HG03575 (cell line): ENCODE results near the gene IRF3.

Experiments
- ATAC-seq: cut with Tn5 transposase; IDR thresholded peaks from one replicate; pipeline ENCODE4 v1.9.1; 2021; ENCODE audit not compliant: unreplicated experiment, insufficient number of reproducible peaks, low FRiP score; ENCODE audit errors: extremely low read depth

The IRF3 gene

DNA sequence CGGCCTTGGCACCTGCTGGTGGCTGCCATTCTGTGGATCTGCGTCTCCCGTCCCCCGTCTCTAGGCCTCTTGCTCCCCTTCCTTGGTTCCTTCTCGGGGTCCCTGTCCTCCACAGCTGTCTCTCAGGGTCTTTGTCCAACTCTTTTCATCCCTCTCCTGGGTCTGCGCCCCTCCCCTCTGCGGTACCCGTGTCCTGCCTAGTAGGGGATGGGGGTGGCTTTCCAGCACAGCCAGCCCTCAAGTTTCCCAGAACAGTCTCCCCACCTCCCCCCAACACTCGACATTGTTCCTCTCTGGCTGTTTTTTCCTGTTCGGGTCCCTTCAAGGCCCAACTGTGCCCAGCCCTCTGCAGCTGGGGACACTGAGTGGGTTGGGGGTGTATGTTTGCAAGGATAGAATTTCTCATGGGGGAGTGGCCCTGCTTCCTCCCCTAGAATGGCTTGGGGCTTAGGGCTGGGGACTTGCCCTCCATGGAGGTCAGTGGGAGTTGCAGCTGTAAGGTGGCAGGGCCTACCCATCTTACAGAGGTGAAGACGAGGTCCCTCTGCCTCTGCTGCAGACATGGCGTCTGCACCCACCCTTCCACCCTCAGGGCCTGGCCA, 23.0 kb upstream of the IRF3 start:
- ATAC-seq, result no peak

DNA sequence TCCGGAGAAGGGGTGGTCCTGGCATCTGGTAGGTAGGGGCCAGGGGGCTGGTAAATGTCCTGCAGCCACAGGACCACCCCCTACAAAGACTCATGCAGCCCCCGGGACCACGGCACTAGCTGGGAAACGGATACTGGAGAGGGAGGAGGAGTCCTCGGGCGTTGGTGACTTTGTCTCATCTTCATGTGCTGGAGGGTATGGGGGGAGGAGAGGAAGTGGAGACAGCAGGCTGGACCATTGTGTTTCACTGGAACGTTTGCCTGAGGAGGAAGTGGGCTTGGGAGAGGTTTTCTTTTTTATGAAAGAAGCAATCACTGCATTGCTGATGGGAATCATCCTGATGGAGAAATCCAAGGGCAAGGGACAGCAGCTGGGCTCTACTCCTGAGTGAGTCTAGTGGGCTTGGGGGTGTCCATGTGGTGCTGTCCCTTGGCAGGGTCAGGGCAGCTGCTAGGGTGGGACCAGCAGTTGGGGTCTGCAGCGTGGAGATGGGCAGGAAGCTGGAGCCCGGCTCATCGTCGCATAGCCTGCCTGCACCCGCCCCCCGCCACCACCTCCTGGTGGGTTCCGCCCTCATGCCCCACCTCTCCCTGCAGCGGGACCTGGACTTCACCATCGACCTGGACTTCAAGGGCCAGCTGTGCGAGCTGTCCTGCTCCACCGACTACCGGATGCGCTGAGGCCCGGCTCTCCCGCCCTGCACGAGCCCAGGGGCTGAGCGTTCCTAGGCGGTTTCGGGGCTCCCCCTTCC, 22.1 kb upstream of the IRF3 start:
- no peak for ATAC-seq

DNA sequence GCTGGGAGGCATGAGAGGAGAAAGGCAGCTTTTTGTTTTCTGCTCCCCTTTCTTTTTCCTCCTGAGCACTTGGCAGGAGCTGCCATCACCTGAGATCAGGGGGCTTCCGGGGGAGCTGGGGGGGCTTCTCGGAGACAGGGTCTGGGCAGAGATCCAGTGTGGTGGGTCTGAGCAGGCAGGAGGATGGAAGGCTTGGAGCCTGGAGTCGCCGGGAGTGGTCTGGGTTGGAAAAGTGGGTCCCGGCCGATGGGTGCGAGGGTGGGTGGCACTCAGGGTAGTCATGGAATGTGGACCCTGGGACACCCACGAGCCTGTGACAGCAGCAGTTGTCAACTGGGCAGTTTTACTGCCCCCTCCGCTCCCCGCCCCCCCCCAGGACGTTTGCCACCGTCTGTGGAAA, 21.5 kb upstream of the IRF3 start:
- no peak for ATAC-seq

DNA sequence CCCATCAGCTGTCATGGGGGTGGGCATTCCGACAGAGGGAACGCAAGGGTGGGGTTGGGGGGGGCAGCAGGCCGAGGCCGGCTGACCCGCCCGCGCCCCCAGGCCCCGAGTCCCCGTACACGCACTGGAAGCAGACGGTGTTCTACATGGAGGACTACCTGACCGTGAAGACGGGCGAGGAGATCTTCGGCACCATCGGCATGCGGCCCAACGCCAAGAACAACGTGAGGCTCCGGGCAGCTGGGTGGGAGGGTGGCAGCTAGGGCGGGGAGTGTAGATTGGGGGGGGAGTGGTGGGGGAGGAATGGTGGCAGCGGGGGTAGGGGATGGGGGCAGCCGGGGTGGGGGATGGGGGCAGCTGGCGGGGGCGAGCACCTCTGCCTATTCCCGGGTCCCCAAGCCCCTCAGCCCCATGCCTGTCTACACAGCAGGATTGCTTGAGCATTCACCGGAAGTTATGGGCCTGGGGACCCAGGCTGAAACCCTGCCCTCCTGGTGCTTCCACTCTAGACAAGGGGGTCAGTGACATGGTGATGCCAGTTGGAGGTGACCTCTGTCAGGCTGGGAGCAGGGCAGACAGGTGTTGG, 20.9 kb upstream of the IRF3 start:
- ATAC-seq, result no peak

DNA sequence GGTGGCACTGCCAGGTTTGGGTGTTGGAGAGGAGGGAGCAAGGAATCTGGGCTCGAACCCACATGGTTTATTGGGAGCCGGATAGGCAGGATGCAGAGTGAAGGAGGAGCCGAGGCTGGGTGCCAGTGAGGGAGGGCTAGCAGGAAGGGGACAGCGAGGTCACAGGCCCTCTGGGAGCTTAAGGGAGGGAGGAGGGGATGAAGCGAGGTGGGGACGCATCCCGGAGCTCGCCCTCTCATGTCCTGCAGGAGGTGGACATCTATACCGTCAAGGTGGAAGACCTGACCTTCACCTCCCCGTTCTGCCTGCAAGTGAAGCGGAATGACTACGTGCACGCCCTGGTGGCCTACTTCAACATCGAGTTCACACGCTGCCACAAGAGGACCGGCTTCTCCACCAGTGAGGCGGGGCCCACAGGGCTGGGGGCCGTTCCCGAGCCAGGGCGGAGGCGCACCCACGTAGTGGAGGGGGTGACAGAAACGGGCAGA, 20.2 kb upstream of the IRF3 start:
- ATAC-seq, result no peak

DNA sequence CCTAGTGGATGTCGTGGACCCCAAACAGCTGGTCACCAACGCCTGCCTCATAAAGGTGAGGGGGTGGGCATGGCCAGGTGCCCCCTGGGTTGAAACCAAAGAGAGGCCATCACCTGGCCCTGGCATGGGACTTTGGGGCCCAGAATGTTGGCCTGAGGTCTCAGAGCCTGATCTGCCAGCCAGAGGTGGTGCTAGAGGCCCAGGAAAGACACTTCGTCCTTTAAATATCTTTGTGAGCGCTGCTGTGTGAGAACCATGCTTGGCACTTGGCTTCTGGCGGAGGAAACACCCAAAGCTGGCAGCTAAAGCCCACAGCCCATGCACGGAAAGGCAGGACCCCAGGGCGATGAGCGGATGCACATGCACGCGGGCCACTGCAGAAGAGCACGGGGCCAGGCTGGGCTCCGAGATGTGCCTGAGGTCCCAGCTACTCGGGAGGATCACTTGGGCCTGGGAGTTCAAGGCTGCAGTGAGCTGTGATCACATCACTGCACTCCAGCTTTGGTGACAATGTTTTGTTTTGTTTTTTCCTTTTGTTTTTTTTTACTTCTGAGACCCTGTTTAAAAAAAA, 19.4 kb upstream of the IRF3 start:
- no peak for ATAC-seq

DNA sequence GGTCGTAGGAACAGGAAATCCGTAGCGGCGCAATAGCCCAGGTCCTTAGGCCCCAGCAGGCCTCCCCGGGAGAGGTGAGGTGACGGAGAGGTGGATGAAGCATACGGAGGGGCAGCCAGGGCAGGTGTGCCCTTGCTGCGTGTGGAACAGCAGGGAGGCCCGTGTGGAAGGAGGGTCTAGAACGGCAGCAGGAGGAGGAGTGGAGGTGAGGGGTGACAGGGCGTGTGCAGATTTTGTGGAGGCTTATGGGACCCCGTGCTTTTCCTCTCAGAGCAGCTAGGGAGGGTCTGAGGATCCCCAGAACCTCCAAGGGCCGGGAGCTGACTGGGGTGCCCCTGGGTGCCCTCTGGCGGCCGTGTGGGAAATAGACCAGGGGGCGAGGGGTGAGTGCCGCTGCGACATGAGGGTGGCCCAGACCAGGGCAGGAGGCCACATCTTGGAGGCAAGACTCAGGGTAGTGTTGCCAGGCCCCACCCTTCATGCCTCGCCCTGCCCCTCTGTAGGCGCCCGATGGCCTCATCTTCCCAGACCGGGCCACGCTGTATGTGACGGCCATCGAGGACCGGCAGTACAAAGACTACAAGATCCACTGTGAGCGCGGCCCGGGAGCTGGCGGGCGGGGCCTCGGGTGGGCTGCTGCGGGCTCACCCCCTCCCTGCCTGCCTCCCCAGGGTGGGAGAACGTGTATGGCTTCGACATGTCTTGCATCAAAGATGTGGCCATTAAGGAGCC, 18.8 kb upstream of the IRF3 start:
- ATAC-seq, result no peak

DNA sequence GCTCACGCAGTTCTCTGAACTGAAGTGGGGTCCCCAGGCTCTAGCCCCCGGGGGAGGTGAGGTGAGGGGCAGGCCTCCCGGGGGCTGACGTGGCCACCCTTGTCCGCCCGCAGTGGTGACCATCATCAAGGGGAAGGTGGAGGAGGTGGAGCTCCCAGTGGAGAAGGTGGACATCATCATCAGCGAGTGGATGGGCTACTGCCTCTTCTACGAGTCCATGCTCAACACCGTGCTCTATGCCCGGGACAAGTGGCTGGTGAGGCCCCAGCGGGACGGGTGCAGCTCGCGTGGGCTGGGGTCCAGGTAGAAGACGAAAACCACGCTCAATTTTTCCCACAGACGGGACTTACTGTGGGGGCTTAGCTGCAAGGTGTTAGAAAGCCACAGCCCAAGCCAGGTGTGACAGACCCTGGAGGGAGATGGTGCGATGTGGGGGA, 18.2 kb upstream of the IRF3 start:
- ATAC-seq, result no peak

DNA sequence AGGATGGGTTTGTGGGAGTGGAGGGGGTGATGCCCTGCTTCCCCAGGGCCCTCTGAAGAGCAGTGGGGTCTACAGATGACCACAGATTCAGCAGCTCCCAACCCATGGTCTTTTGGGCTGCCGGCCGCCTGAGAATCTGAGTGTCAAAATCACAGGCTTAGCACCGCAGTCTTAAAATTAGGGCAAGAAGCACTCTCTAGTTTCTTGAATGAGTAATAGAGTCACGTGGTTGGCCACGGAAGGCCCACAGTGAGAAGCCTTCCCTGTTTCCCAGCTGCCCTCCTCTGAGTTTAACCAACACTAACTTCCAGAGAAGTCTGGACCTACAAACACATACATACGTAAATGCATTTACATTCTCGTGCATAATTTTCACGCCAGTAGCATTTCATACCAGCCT, 16.6 kb upstream of the IRF3 start:
- no peak for ATAC-seq

DNA sequence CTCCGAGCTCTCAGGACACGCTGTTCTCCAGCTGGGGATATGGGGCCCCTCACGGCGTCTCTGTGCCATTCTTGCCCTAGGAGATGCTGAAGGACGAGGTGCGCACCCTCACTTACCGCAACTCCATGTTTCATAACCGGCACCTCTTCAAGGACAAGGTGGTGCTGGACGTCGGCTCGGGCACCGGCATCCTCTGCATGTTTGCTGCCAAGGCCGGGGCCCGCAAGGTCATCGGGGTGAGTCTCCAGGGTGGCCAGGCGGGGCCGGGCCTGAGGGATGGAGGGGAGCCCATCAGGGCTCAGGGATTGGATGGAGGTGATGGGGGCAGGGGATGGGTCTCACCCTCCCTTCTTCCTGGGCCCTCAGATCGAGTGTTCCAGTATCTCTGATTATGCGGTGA, 16.2 kb upstream of the IRF3 start:
- no peak for ATAC-seq

DNA sequence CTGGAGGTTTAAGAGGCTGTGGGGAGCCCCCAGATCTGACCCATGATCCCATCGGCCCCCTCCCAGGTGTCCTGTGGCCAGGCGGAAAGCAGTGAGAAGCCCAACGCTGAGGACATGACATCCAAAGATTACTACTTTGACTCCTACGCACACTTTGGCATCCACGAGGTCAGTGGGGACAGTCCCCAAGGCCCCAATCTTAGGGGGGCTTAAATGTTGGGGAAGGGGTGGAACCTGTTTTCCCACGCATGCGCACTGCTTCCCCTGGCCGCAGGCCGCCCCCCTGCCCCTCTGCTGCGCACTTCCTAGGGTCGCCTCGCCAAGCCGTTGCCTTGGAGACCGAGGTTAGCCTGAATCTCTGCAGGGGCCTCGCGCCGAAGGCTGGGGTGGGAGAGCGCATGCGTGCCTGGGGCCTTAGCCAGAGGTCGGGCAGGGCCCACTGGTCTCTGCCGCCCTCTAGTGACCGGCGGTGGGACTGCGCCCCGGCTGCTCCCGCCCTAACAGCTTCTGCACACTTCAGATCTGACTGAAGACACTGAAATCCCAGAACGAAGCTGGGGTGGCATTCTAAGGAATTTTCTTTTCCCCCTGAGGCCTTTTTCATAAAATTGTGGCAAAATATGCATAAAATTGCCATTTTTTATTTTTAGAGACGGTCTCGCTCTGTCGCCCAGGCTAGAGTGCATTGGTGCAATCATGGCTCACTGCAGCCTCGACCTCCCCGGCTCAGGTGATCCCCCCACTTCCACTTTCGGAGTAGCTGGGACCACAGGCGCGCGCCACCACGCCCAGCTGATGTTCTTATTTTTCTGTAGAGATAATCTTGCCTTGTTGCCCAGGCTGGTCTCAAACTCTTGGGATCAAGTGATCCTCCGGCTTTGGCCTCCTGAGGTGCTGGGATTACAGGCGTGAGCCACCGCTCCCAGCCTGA, 15.0 kb upstream of the IRF3 start:
- no peak for ATAC-seq

DNA sequence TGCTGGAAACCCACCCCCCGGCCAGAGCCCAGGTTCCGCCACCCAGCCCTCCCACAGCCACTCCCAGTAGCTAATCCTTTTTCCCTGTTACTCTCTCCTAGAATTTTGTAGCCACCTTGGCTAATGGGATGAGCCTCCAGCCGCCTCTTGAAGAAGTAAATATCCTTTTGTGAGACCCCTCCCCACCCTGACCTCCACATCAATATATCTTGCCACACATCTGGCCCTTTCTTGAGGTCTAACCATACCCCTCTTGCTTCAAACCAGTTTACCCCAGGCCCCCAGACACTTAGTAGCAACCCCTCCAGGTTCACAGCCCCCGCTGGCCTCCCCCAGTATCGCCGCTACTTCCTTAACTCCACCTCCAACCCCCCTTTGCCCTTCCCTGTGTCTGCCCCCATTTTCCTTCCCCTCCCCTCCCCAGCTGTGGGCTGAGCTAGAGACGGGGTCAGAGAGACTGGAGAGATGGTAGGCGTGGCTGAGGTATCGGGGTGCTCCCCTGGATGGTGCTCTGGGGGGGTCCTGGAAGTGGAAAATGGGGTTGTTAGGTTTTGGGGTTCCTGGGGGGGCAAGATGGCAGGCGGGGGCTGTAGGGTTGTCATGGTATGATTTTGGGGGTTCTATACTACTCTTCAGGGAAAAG, 14.2 kb upstream of the IRF3 start:
- no peak for ATAC-seq

DNA sequence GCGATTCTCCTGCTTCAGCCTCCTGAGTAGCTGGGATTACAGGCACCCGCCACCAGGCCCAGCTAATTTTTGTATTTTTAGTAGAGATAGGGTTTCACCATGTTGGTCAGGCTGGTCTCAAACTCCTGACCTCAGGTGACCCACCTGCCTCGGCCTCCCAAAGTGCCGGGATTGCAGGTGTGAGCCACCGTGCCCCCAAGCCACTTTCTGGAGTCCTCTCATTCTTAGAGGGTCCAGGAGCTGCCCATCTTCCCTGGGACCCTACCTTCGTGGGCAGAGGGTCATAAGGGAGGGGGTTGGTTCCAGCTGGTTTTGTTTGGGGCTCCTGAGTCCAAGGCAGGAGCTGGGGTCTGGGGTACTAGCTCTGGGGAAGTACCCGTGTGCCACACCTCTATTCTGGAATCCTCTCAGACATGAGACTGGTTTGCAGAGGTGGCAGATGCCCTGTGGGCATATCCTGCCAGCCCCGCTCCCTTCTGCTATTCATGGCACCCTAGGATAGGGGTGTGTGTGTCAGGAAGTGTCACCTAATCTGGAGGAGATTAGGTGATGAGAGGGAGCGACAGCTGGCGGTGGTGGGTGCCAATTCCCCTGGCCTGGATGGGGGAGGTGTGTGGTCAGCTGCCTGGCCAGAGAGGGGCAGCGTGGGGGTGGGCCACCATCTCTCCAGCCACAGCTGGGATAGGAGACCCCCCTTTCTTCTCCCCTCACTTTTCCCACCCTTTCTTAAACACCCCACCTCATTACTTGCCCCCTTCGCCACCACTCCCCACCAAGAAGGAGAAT, 13.5 kb upstream of the IRF3 start:
- ATAC-seq, result no peak

DNA sequence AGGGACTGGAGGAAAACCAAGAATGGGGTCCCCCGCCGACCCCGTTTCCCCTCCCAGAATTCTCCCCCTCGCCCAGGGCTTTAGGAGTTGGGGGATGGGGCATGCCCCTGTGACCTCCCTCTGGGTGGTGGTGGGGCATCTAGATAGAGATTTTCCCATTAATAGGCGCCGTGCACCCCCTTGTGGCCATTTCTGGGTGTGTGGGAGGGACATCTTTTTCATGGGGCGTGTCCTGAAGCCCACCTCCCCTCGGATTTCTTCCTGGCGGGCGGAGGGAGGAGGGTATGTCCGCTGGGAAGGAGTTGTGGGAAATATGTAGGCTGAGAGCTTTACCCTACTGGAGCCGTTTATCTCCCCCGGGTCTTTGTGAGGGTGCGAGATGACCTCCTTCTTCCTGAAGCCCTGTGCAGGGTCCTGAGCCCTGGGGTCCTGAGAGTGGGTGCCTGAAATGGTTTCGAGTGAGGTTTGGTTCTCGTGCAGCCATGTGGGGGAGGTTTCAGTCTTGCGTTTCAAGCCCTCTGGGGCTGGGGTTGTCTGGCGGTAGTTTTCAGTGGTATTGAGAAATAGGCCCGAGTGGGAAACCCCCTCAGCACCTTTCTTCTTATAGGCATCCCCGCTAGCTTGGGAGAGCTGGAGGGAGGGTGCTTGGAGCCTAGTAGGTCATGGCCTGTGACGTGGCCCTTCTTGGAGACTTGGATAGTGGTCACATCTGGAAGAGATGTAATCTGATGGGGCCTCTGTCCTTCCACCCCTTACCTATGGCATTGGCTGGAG, 12.4 kb upstream of the IRF3 start:
- ATAC-seq, result no peak

DNA sequence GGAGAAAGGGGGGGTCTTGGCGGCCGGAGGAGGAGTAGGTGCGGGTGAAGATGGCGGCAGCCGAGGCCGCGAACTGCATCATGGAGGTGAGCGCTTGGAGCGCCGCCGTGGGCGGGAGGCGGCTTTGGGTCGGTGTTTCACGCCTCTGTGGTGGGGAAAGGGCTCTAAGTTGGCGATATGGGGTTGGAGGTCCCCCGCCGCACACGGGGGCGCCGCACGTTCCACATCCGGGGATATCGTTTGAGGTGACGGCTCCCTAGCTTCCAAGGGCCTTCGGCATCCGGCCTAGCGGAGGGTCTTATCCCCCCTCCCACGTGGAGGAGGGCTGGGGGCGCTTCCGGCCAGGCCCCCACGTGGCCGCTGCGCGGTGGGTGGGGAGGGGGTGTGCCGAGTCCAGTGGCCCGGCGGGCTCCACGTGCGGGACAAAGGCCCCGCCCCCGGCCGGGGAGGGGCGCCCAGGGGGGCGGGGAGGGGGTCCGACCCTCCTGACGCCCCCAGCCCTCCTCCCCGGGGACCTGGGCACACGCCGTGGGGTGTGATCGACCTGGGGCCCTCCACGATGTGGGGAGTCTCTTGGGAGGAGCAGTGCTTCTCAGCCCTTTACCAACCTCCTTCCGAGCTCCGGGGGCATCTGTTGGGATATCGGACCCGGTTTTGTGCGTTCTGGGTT, 11.7 kb upstream of the IRF3 start, which contains the start of gene PRMT1:
TSS of gene PRMT1 (plus strand) at position 41 of the 670 bp plus-strand sequence. CDS start at position 51, 10 bp downstream.
- ATAC-seq, result no peak

DNA sequence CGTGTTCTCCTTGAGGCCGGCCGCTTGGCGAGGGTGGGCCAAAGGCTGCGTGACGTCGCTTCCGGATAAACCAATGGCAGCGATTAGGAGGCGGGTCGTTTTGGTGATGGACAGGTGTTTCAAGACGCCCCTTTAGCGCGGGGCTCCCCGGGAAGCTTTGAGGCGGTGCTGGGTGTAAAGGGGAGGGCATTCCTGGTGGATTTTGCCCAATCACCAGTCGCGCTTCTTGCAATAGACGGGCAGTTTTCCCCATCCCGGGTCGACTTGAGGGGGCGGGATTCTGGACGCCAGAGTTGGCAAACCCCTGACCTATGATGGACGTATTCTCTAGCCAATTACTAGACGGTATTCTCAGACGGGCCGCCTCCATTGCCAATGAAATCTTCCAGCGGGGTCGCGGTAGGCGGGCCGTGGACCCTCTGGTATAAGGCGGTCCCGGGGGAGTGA, 11.2 kb upstream of the IRF3 start:
- peak; percentile 25 for ATAC-seq
